Mammary epithelial cell (primary cell): ENCODE data around the gene RHBDF1.

Experiments
- EZH2 ChIP-seq: IDR thresholded peaks from 2 replicates; pipeline ENCODE4 v1.6.1; 2012; ENCODE audit warnings: low read length, inconsistent platforms, borderline replicate concordance
- TF ChIP-seq, protein P1 (sequence below), 2 donors: IDR thresholded peaks in 1 of 2; conservative IDR thresholded peaks in 1 of 2; 2 replicates each; pipeline ENCODE4 v1.5.1; 2011 to 2012; ENCODE audit warnings: inconsistent platforms in 2 of 2, low read length in 2 of 2, mild to moderate bottlenecking in 2 of 2, control low read depth in 1 of 2, low read depth in 1 of 2; ENCODE audit not compliant: insufficient read depth in 1 of 2; ENCODE audit errors: extremely low read depth in 1 of 2

DNA sequence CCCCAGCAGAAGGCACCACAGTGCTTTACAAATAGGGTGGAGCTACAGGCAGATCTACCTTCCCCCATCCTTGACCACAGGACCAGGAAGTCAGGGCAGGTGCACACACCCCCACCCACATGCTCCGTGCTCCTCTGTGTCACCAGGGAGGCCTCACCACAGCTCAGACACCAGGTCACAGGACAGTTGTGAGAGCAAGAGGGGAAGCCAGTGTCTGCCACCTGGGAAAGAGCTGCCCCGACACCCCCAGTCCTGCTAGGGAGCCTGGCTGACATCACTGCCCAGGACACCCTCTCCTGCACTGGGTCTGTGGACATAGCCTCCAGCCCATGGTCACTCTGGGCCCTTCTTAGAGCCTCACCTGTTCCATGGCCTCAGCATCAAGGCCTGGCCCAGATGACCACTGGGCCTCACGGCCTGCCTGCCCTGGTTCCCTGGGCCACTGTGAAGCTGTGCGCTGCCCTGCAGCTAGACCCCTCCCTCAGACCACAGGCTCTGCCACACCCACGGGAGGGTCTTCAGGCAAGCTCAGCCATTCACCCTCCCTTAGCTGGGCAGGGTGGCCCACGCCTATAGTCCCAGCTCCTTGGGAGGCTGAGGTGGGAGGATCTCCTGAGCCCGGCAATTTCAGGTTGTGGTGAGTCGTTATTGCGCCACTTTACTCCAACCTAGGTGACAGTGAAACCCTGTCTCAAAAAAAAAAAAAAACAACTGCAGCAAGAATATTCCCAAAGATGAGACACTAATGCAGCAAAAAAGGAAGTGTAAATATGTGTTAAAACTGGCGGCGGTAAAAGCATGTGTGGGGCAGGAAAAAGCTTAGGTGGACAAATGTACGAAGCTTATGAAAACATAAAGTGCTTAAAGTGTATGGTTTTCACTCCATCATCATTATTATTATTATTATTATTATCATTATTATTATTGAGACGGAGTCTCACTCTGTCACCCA, 33.2 kb downstream of the RHBDF1 start:
- TF ChIP-seq, protein P1, sequence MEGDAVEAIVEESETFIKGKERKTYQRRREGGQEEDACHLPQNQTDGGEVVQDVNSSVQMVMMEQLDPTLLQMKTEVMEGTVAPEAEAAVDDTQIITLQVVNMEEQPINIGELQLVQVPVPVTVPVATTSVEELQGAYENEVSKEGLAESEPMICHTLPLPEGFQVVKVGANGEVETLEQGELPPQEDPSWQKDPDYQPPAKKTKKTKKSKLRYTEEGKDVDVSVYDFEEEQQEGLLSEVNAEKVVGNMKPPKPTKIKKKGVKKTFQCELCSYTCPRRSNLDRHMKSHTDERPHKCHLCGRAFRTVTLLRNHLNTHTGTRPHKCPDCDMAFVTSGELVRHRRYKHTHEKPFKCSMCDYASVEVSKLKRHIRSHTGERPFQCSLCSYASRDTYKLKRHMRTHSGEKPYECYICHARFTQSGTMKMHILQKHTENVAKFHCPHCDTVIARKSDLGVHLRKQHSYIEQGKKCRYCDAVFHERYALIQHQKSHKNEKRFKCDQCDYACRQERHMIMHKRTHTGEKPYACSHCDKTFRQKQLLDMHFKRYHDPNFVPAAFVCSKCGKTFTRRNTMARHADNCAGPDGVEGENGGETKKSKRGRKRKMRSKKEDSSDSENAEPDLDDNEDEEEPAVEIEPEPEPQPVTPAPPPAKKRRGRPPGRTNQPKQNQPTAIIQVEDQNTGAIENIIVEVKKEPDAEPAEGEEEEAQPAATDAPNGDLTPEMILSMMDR (conservative IDR thresholded peaks at IDR 0.05 in 1 of 2, IDR thresholded peaks at IDR 0.05 in 1 of 2; ENCODE audit: extremely low read depth in 1 of 2, insufficient read depth in 1 of 2, low read depth in 1 of 2, low read length in 2 of 2), result no peak
- no peak for TF ChIP-seq EZH2
